Spinal cord (tissue), 10 donors: ENCODE results near the gene RAVER1. TPM values are rescaled to one million over a fixed set of nuclear protein-coding genes. Genes with fewer than 3 reads are reported as not detected.
"Not testable (repeated sequence)": the region's sequence is repeated elsewhere in the genome, so short reads cannot be mapped to it uniquely, and the experiment has no call there.

Experiments
- DNase-seq, 6 donors: peaks; one replicate each; pipeline versions ENCODE4 v3.0.0 to v3.0.0-alpha.2; 2013 to 2015; ENCODE audit warnings: low spot score in 6 of 6, low read depth in 4 of 6
- H3K27ac ChIP-seq: one replicate; pipeline ENCODE4 v1.5.1; 2013; ENCODE audit warnings: low read depth, low read length, control low read depth
- H3K27me3 ChIP-seq: one replicate; pipeline ENCODE4 v1.6.1; 2013; ENCODE audit warnings: low read length; ENCODE audit not compliant: control insufficient read depth, insufficient read depth
- H3K36me3 ChIP-seq: one replicate; pipeline ENCODE4 v1.6.1; 2013; ENCODE audit warnings: low read length; ENCODE audit not compliant: control insufficient read depth, insufficient read depth
- H3K4me1 ChIP-seq: one replicate; pipeline ENCODE4 v1.6.1; 2013; ENCODE audit warnings: low read length; ENCODE audit not compliant: control insufficient read depth, insufficient read depth
- H3K4me3 ChIP-seq: one replicate; pipeline ENCODE4 v1.5.1; 2013; ENCODE audit warnings: low read depth, low read length, control low read depth
- H3K9me3 ChIP-seq: one replicate; pipeline ENCODE4 v1.6.1; 2013; ENCODE audit warnings: low read length; ENCODE audit not compliant: control insufficient read depth, insufficient read depth
- WGBS: methylation state at CpG from one replicate; pipeline ENCODE4 v1.1.5; 2013; ENCODE audit warnings: missing lambda C conversion rate; ENCODE audit not compliant: insufficient coverage; 5-methylcytosine and 5-hydroxymethylcytosine counted together
- long read RNA-seq, 4 donors: transcript quantifications; one replicate each; lab custom pipeline, GENCODE V29; 2026
- polyA plus RNA-seq, 2 donors: library from polyadenylated mRNA; unstranded; fragments of 120-200 nt; gene quantifications; one replicate each; pipeline ENCODE4 v1.2.1, GENCODE V29; 2013; ENCODE audit not compliant: insufficient read length in 2 of 2
- total RNA-seq, 2 donors: library from RNA; depleted of rRNA in 1 of 2; stranded (reverse); fragments of 120-200 nt in 1 of 2; fragments of >200 nt in 1 of 2; gene quantifications; one replicate each; pipeline versions ENCODE4 v1.2.3 to v1.2.4, GENCODE V29; 2013 to 2014
- donor health status: healthy.

RAVER1 gene
- total RNA-seq (1 to 10 TPM; 5.4 to 8.7 TPM), polyA plus RNA-seq (10 to 100 TPM; 32.5 to 42.3 TPM)
- long read RNA-seq, donor 1, partial matches to known transcripts, result 0 of 2 reads
- long read RNA-seq, donor 1, other reads (novel, unspliced or antisense), result 0 of 2 reads
- long read RNA-seq, donor 2, partial matches to known transcripts, result 0 of 2 reads
- long read RNA-seq, donor 2, other reads (novel, unspliced or antisense), result 0 of 2 reads
- long read RNA-seq, donor 3, partial matches to known transcripts, result 0 of 1 reads
- long read RNA-seq, donor 3, other reads (novel, unspliced or antisense), result 0 of 1 reads
- long read RNA-seq, donor 4, partial matches to known transcripts, result 0 of 4 reads
- long read RNA-seq, donor 4, other reads (novel, unspliced or antisense), result 0 of 4 reads

- Histone ChIP-seq H3K36me3 (peaks cover 32% of the 10 kb centered on the region), H3K4me3 (peak within 1 kb of the TSS; percentile 99), H3K27ac (peak within 1 kb of the TSS; percentile 99), H3K4me1 (peaks cover 38% of the 10 kb centered on the region), H3K9me3 (no peaks in the 10 kb centered on the region), H3K27me3 (no peaks in the 10 kb centered on the region)
- DNase-seq, result peak; percentile 91 to 99 (median 97)
- WGBS, result under 1% methylated on average over 75 of the region's 82 CpGs
These were observed at the start of gene RAVER1 for GRCh38 chr19:10332965-10333757. RAVER1 (minus strand) TSS chr19:10333529; CDS start chr19:10333507, 22 bp downstream.

- H3K27me3 ChIP-seq, H3K27ac ChIP-seq, H3K36me3 ChIP-seq, DNase-seq, H3K4me3 ChIP-seq, H3K9me3 ChIP-seq: not testable (repeated sequence)
- H3K4me1 ChIP-seq, result peaks cover 11% of the 10 kb centered on the region
- WGBS, result 90% methylated on average over 7 of the region's 8 CpGs
These were observed 49.8 kb upstream of the RAVER1 start for GRCh38 chr19:10383223-10383499.

- WGBS, result under 1% methylated on average over 58 of the region's 58 CpGs
- Histone ChIP-seq H3K9me3 (no peaks in the 10 kb centered on the region), H3K27me3 (no peaks in the 10 kb centered on the region), H3K4me1 (peaks cover 11% of the 10 kb centered on the region), H3K4me3 (peak within 1 kb of the TSS; percentile 68), H3K27ac (peak within 1 kb of the TSS; percentile 78), H3K36me3 (peaks cover 18% of the 10 kb centered on the region)
- DNase-seq, result peak; percentile 97 to 100 (median 98)
These were observed 47.2 kb upstream of the RAVER1 start, which contains the start of gene TYK2 for GRCh38 chr19:10380313-10381102. TYK2 (minus strand) TSS chr19:10380572; CDS start chr19:10378406, 2,166 bp downstream.

- H3K36me3 ChIP-seq, result peaks cover 23% of the 10 kb centered on the region
- H3K9me3 ChIP-seq, result no peaks in the 10 kb centered on the region
- DNase-seq, result peak in 1 of 6 donors; percentile 5
- H3K27me3 ChIP-seq, result no peaks in the 10 kb centered on the region
- peaks cover 11% of the 10 kb centered on the region for H3K4me1 ChIP-seq
- 3% methylated on average over 7 of the region's 10 CpGs for WGBS
- peak overlapping the region; percentile 68 for H3K4me3 ChIP-seq
- H3K27ac ChIP-seq, result peak overlapping the region; percentile 78
These were observed 46.6 kb upstream of the RAVER1 start for GRCh38 chr19:10379880-10380312.

- peaks cover 11% of the 10 kb centered on the region for H3K4me1 ChIP-seq
- WGBS, result 99% methylated on average over 7 of the region's 8 CpGs
- DNase-seq, result peak in 1 of 6 donors; percentile 0
- H3K4me3 ChIP-seq, result no peak overlapping the region
- no peak overlapping the region for H3K27ac ChIP-seq
- no peaks in the 10 kb centered on the region for H3K27me3 ChIP-seq
- no peaks in the 10 kb centered on the region for H3K9me3 ChIP-seq
- peaks cover 35% of the 10 kb centered on the region for H3K36me3 ChIP-seq
These were observed 44.8 kb upstream of the RAVER1 start for GRCh38 chr19:10378124-10378523.

- Histone ChIP-seq H3K4me1 (peaks cover 11% of the 10 kb centered on the region), H3K36me3 (peaks cover 40% of the 10 kb centered on the region)
- not testable (repeated sequence) for H3K9me3 ChIP-seq, H3K27ac ChIP-seq, H3K27me3 ChIP-seq, DNase-seq, H3K4me3 ChIP-seq
- 95% methylated on average over 2 of the region's 2 CpGs for WGBS
These were observed 43.9 kb upstream of the RAVER1 start for GRCh38 chr19:10377140-10377640.

- Histone ChIP-seq H3K27ac (no peak overlapping the region), H3K36me3 (peaks cover 58% of the 10 kb centered on the region), H3K27me3 (no peaks in the 10 kb centered on the region), H3K9me3 (no peaks in the 10 kb centered on the region), H3K4me3 (no peak overlapping the region), H3K4me1 (peaks cover 6% of the 10 kb centered on the region)
- no peak for DNase-seq
- 93% methylated on average over 4 of the region's 5 CpGs for WGBS
These were observed 41.6 kb upstream of the RAVER1 start for GRCh38 chr19:10374931-10375330.

GRCh38 chr19:10372690-10373089 is 39.4 kb upstream of the RAVER1 start:
- WGBS, result no CpG with 5 or more reads among the region's 3 CpGs
- Histone ChIP-seq H3K27me3 (no peaks in the 10 kb centered on the region), H3K4me3 (no peak overlapping the region), H3K36me3 (peaks cover 70% of the 10 kb centered on the region), H3K9me3 (no peaks in the 10 kb centered on the region), H3K4me1 (no peaks in the 10 kb centered on the region), H3K27ac (no peak overlapping the region)
- no peak for DNase-seq

GRCh38 chr19:10368101-10368803 is 34.9 kb upstream of the RAVER1 start:
- H3K27me3 ChIP-seq, result no peaks in the 10 kb centered on the region
- H3K36me3 ChIP-seq, result peaks cover 81% of the 10 kb centered on the region
- no peaks in the 10 kb centered on the region for H3K9me3 ChIP-seq
- no peak overlapping the region for H3K27ac ChIP-seq
- DNase-seq, result no peak
- H3K4me3 ChIP-seq, result no peak overlapping the region
- WGBS, result 96% methylated on average over 13 of the region's 15 CpGs
- no peaks in the 10 kb centered on the region for H3K4me1 ChIP-seq
